GM21528 (cell line): Measurements from ENCODE around the gene BAX.

ENCODE experiments used
- ATAC-seq: cut with Tn5 transposase; IDR thresholded peaks from one replicate; pipeline ENCODE4 v1.9.1; 2021; ENCODE audit warnings: mild to moderate bottlenecking, moderate library complexity; ENCODE audit not compliant: unreplicated experiment, low FRiP score

Gene BAX

DNA sequence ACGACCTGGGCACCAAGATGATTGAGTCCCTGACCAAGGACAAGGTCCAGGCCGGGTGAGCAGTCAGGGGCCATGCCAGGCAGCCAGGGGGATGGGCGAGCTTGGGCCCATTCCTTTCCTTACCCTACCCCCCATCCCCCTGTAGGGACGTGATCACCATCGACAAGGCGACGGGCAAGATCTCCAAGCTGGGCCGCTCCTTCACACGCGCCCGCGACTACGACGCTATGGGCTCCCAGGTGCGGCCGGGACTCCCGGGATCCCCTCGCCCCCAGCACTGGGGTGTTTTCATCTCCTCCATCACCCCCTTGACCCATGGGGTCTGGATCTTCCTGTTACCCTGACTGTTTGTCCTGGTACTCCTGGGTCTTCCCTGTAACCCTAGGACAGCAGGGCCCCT is 55.2 kb downstream of the BAX start:
- no peak for ATAC-seq

DNA sequence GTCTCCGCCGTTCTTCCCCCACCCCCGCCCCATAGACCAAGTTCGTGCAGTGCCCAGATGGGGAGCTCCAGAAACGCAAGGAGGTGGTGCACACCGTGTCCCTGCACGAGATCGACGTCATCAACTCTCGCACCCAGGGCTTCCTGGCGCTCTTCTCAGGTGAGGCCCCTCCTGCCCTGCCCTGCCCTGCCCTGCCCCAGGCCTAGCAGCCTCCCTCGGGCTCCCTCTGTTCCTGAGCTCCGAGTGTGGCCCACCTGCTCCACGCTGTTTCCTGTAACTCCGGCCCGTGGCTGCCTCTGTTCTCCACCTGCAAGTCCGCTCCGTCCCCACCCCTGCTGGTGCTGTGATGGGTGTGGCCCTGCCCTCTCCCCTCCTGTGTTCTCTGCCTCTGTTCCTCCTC is 55.8 kb downstream of the BAX start:
- ATAC-seq, result no peak

DNA sequence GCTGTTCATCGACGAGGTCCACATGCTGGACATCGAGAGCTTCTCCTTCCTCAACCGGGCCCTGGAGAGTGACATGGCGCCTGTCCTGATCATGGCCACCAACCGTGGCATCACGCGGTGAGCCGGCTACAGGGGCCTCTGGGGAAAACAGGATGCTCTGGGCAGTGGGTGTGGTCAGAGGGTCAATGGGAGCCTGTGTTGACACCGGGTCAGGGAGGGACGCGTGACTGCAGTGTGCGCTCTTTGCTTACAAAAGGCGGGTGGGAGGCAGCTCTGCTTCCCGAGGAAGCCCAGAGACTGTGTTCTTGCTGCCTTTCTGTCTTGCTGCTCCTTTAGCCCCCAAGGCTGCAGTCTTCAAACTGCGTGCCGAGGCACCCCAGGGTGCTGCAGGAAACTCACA is 56.5 kb downstream of the BAX start:
- no peak for ATAC-seq
